GM10266 (cell line): ENCODE measurements around the gene AGBL5.
"Not testable (repeated sequence)": the region's sequence is repeated elsewhere in the genome, so short reads cannot be mapped to it uniquely, and the experiment has no call there.

ENCODE experiments used
- DNase-seq: peaks from one replicate; pipeline ENCODE4 v3.0.0; 2012; ENCODE audit errors: extremely low spot score
- TF ChIP-seq, protein P1 (sequence below): IDR thresholded peaks from 2 replicates; pipeline ENCODE4 v1.5.1; 2012; ENCODE audit warnings: mild to moderate bottlenecking, low read depth; ENCODE audit not compliant: control insufficient read depth, insufficient read depth; ENCODE audit errors: missing control alignments

AGBL5 gene

DNA sequence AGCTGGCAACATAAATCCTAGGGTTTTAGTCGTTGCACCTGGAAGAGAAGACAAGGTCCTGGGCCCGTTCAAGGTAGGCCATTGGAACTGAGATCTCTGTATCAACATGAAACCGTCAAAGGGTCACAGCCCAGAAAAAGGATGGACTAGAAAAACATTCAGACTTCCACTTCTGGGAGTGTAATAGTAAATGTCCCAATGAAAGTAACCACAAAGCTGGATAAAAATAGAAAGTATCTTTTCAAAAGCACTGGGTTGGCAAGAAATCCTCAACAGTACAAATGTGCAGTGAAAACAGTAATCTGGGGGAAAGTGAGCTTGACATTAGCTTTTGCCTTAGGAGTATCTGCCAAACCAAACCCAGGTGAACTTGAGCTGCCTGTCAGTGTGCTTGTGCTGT, 54.5 kb downstream of the AGBL5 start:
- DNase-seq: no peak

GRCh38 chr2:27108221-27108620, 56.8 kb downstream of the AGBL5 start:
- no peak for DNase-seq

More for the DNA sequence above, 54.5 kb downstream of the AGBL5 start:
- TF ChIP-seq, protein P1, sequence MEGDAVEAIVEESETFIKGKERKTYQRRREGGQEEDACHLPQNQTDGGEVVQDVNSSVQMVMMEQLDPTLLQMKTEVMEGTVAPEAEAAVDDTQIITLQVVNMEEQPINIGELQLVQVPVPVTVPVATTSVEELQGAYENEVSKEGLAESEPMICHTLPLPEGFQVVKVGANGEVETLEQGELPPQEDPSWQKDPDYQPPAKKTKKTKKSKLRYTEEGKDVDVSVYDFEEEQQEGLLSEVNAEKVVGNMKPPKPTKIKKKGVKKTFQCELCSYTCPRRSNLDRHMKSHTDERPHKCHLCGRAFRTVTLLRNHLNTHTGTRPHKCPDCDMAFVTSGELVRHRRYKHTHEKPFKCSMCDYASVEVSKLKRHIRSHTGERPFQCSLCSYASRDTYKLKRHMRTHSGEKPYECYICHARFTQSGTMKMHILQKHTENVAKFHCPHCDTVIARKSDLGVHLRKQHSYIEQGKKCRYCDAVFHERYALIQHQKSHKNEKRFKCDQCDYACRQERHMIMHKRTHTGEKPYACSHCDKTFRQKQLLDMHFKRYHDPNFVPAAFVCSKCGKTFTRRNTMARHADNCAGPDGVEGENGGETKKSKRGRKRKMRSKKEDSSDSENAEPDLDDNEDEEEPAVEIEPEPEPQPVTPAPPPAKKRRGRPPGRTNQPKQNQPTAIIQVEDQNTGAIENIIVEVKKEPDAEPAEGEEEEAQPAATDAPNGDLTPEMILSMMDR: no peak

GRCh38 chr2:27109083-27109482, 57.6 kb downstream of the AGBL5 start:
- TF ChIP-seq, protein P1: no peak
- no peak for DNase-seq

More at GRCh38 chr2:27108221-27108620, 56.8 kb downstream of the AGBL5 start:
- TF ChIP-seq, protein P1: no peak

DNA sequence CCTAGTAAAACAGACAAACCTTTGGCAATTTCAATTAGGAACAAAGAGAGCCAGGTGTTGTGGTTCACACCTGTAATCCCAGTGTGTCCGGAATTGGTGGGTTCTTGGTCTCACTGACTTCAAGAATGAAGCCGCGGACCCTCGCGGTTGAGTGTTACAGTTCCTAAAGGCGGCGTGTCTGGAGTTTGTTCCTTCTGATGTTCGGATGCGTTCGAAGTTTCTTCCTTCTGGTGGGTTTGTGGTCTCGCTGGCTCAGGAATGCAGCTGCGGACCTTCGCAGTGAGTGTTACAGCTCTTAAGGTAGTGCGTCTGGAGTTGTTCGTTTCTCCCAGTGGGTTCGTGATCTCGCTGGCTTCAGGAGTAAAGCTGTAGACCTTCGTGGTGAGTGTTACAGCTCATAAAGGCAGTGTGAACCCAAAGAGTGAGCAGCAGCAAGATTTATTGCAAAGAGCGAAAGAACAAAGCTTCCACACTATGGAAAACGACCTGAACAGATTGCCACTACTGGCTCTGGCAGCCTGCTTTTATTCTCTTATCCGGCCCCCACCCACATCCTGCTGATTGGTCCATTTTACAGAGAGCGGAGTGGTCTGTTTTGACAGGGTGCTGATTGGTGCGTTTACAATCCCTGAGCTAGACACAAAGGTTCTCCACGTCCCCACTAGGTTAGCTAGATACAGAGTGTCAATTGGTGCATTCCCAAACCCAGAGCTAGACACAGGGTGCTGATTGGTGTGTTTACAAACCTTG, 59.3 kb downstream of the AGBL5 start:
- not testable (repeated sequence) for DNase-seq

GRCh38 chr2:27111392-27112078, 60.1 kb downstream of the AGBL5 start:
- not testable (repeated sequence) for DNase-seq

- TF ChIP-seq, protein P1: no peak
- DNase-seq: no peak
Observed at GRCh38 chr2:27115519-27115918, 64.1 kb downstream of the AGBL5 start.

GRCh38 chr2:27117995-27118524, 66.6 kb downstream of the AGBL5 start:
- DNase-seq: no peak
- TF ChIP-seq, protein P1: no peak
